H7 (cell line): ENCODE data around the gene SPRY2. TPM values are rescaled to one million over a fixed set of nuclear protein-coding genes. Genes with fewer than 3 reads are reported as not detected.
"Not testable (repeated sequence)": the region's sequence is repeated elsewhere in the genome, so short reads cannot be mapped to it uniquely, and the experiment has no call there.

Source experiments
- DNase-seq: peaks from one replicate; pipeline ENCODE4 v3.0.0; 2012
- H3K27me3 ChIP-seq: 2 replicates; pipeline ENCODE4 v1.6.0; 2011; ENCODE audit warnings: mild to moderate bottlenecking, low read length; ENCODE audit not compliant: control insufficient read depth, insufficient read depth
- H3K36me3 ChIP-seq: replicated peaks from 2 replicates; pipeline ENCODE4 v1.5.1; 2011; ENCODE audit warnings: low read length; ENCODE audit not compliant: control insufficient read depth, insufficient read depth
- H3K4me3 ChIP-seq: 2 replicates; pipeline ENCODE4 v1.5.1; 2011; ENCODE audit warnings: low read depth, mild to moderate bottlenecking, control low read depth, low read length, moderate library complexity; ENCODE audit not compliant: insufficient read depth
- total RNA-seq: library from RNA; depleted of rRNA; stranded (reverse); fragments of >200 nt; shearing (Covaris generic); gene quantifications from 2 replicates; pipeline ENCODE4 v1.2.3, GENCODE V29; 2014

The SPRY2 gene
- total RNA-seq, 1 experiment from 2014 or later: 60.6 TPM

- Histone ChIP-seq H3K4me3 (no peak overlapping the region), H3K27me3 (no peaks in the 10 kb centered on the region), H3K36me3 (no peaks in the 10 kb centered on the region)
- no peak for DNase-seq
Observed at GRCh38 chr13:80362481-80362880, 21.6 kb upstream of the SPRY2 start.

GRCh38 chr13:80361883-80362327 lies 21.0 kb upstream of the SPRY2 start:
- Histone ChIP-seq H3K4me3 (no peak overlapping the region), H3K36me3 (no peaks in the 10 kb centered on the region), H3K27me3 (no peaks in the 10 kb centered on the region)
- no peak for DNase-seq

DNA sequence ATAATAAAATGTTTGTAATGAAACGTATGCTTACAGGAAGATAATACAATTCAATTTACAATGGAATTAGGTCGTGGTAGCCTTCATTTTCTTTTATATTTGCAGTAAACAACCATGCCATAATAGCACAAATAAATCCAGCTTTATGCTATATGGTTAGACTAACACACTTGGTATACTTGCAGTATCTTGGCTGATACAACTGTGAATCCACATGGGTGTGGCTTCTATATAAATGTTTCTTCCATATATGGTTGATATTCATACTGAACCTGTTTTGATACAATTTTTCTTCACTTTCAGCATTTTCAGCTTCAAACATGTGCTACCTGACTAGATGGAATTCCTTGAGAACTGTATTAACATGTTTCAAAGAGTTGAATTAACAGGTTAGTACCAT lies 20.4 kb upstream of the SPRY2 start:
- Histone ChIP-seq H3K27me3 (no peaks in the 10 kb centered on the region), H3K36me3 (no peaks in the 10 kb centered on the region), H3K4me3 (no peak overlapping the region)
- no peak for DNase-seq

- no peak for DNase-seq
- Histone ChIP-seq H3K4me3 (no peak overlapping the region), H3K36me3 (no peaks in the 10 kb centered on the region), H3K27me3 (no peaks in the 10 kb centered on the region)
Observed at GRCh38 chr13:80360453-80360800, 19.5 kb upstream of the SPRY2 start.

- Histone ChIP-seq H3K27me3 (no peaks in the 10 kb centered on the region), H3K4me3 (peak overlapping the region; percentile 3; the same call in 1 of the 2 replicates), H3K36me3 (no peaks in the 10 kb centered on the region)
- peak; percentile 61 for DNase-seq
Observed at GRCh38 chr13:80359778-80360452, 19.0 kb upstream of the SPRY2 start.

DNA sequence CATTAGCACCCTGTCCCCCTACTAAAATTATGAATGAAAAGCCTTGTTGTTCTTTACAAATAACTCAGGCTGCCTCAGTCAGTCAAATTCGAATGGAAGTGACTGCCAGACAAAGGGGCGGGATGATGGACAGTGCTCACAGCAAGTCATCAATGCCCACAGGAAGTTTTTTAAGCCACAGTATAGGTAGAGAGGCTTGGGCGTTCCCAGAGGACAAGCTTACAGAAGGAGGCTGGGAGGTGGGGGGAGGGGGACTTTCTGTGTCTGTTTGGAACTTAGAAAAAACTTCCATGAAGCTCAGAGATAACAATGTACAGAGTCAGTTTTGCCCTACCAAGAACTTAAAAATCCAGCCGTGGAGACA lies 18.5 kb upstream of the SPRY2 start:
- Histone ChIP-seq H3K4me3 (peak overlapping the region; percentile 3; the same call in 1 of the 2 replicates), H3K36me3 (no peaks in the 10 kb centered on the region), H3K27me3 (no peaks in the 10 kb centered on the region)
- peak; percentile 66 for DNase-seq

- not testable (repeated sequence) for H3K36me3 ChIP-seq, H3K27me3 ChIP-seq, H3K4me3 ChIP-seq, DNase-seq
Observed at GRCh38 chr13:80355496-80356094, 14.7 kb upstream of the SPRY2 start.

DNA sequence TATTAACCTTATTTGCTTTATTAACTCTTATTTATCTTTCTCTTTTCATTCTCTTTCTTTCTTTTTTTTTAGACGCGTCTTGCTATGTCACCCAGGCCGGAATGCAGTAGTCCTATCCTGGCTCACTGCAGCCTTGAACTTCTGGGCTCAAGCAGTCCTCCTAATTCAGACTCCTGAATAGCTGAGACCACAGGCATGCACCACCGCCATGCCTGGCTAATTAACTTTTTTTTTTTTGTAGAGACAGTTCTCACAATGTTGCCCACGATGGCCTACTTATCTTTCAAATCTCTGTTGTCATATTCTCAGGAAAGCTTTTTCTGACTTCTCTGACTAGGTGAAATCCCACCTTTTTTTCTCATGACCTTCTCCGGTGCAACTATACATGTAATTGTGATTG lies 7.8 kb upstream of the SPRY2 start:
- no peak for DNase-seq
- H3K27me3 ChIP-seq: no peaks in the 10 kb centered on the region
- H3K36me3 ChIP-seq: no peaks in the 10 kb centered on the region
- H3K4me3 ChIP-seq: no peak overlapping the region

DNA sequence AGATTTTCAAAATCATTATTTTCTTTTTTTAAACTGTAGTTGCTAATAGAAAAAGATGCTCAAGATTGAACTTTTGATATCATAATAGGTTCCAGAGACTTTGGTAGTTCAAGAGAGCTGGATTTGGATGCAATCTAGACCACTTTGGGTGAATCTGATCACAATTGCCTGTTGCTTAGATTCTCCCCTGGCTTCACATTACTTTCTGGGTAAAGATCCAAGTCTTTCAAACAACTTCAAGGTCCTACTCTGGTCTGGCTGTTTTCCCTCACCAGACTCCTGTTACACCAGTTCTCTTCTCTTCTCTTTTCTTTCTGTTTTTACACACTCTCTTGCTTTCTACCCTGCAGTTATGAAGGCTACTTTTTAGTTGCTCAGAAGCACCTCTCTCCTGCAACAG lies 7.4 kb upstream of the SPRY2 start:
- no peaks in the 10 kb centered on the region; the same call in 1 of the 2 replicates for H3K27me3 ChIP-seq
- no peak for DNase-seq
- H3K36me3 ChIP-seq: no peaks in the 10 kb centered on the region
- no peak overlapping the region for H3K4me3 ChIP-seq

DNA sequence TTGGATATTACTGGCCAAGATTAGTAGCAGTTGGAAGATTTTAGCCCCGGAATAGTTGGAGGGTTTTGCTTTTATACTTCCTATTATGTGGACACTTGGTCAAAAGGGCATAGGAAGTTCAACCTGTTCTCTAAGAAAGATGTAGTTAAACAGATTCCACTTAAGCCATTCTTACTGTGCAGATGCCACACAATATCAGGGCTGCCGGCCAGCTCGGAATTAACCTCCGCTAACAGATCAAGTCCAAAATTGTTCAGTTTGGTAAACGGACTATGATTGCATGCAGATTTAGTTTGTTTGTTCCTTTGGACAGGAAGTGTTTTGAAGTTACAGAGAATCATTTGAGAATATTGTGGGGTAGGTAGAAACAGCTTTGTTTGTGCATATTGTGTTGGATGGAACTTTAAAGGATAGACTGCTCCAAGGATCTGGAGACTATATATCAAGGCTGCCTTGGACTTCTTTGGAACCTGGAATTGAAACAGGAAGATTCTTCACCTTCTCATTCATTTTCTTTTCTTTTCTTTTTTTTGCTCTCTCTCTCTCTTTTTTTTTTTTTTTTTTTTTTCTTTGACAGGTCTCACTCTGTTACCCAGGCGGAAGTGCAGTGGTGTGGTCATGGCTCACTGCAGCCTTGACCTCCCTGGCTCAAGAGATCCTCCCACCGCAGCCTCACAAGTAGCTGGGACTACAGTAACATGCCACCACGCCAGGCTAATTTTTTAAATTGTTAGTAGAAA lies 5.0 kb upstream of the SPRY2 start:
- H3K4me3 ChIP-seq: no peak overlapping the region
- no peak for DNase-seq
- H3K27me3 ChIP-seq: no peaks in the 10 kb centered on the region; the same call in 1 of the 2 replicates
- H3K36me3 ChIP-seq: no peaks in the 10 kb centered on the region

DNA sequence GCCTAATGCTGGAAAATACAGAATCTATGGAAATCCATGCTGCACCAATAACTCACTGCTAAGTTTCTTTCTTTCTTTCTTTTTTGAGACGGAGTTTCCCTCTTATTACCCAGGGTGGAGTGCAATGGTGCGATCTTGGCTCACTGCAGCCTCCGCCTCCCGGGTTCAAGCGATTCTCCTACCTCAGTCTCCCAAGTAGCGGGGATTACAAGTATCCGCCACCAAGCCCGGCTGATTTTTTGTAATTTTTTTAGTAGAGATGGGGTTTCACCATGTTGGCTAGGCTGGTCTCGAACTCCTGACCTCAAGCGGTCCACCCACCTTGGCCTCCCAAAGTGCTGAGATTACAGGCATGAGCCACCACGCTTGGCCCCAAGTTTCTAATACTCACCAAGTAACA lies 3.1 kb upstream of the SPRY2 start:
- DNase-seq, H3K4me3 ChIP-seq, H3K27me3 ChIP-seq, H3K36me3 ChIP-seq: not testable (repeated sequence)

DNA sequence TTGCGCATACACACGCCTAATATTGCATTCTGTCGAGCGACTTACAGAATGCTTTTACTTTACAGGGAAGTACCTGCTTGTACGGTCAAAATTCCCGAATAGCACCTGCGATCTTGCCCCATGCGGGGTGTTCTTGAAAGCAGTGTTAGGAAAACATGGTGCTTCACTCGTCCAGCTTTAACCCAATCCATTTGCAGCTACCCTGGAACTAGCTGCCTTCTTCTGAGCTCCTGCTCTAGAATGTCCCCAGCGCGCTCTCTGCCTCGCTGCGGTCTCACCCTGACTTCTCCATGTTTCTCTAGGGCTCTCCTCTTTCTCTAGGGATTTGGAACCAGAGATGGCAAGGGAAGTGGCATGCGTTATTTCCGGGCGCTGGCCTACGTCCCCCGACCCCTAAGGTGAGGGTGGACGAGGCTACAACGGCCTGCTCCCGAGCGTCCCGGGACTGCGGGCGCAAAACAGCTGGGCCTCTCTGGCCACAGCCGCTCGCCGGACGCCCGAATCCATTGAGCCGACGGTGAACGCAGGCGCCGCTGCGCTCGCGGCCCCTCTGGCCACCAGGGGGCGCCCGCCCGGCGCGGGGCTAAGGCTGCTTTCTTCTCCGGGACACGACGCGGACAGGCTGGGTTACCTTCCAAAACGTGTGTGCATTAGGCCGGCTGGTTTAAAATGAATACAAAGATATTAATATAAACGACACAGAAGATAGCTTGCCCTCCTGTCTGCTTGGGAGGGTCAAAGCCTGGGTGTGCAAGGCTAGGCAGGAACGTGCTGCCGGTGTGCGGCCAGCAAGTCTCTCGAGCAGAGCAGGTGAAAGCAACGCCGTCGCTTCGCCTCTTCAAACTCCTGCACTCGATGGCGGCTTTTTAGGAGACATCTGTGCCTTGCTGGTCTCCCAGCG lies 1.8 kb upstream of the SPRY2 start:
- H3K27me3 ChIP-seq: no peaks in the 10 kb centered on the region; the same call in 1 of the 2 replicates
- peak; percentile 85 for DNase-seq

DNA sequence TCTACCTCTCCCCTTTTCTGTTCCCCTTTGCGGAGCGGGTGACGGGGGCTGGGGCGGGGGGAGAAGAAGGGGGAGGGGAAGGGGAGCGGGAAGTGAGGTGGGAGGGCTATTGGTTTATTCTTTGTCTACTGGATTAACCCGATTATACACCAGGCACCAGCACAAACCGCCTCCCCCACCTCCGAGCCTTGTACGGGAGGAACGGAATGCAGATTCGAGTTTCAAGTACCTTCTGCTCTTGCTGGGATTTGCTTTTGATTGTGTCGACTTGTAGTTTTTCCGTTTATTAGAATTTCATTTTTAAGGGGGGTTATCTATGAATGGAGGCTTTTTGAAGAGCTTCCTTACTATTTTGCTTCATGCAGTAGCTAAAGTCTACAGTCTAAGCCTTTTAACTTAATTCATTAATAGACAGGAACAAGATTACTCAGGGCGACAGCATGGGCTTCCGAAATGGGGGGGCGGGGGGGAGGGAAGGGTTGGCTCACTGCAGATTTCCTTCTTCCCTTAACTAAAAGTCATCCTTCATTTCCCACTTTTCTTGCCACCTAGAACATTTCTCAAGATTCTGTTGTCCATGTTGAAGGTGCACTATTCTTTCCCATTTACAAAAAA lies 937 bp upstream of the SPRY2 start:
- peak overlapping the region; percentile 100 for H3K4me3 ChIP-seq
- peak; percentile 72 for DNase-seq

More for the DNA sequence above, 1.8 kb upstream of the SPRY2 start:
- Histone ChIP-seq H3K36me3 (no peaks in the 10 kb centered on the region), H3K4me3 (peak overlapping the region; percentile 100)

DNA sequence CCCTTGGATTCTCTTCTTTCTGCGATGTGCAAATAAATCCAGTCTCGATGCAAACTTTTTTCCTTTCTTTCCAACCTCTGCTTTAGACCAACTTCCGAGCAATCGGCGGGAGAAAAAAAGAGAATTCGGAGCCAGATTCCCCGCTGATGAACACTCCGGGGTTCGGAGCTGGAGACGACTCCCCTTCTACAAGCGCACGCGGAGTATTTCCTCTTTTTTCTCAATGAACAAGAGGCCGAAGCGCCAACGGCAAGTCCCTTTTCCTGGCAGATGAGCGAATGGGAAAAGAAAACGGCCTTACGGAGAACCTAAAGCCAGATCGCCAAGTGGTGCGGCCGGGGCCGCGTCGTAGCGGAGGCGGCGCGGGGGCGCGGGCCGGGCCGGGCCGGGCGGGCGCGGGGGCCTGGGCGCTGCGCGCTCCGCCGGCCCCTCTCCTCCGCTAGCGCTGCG lies 250 bp downstream of the SPRY2 start:
- no peaks in the 10 kb centered on the region; the same call in 1 of the 2 replicates for H3K27me3 ChIP-seq
- DNase-seq: no peak
- H3K36me3 ChIP-seq: peaks cover 14% of the 10 kb centered on the region
- H3K4me3 ChIP-seq: peak overlapping the region; percentile 100

More for the DNA sequence above, 937 bp upstream of the SPRY2 start:
- Histone ChIP-seq H3K36me3 (peaks cover 8% of the 10 kb centered on the region), H3K27me3 (no peaks in the 10 kb centered on the region; the same call in 1 of the 2 replicates)
